Activated CD4-positive, alpha-beta T cell treated with anti-CD3 and anti-CD28 coated beads for 36 hours (primary cell): ENCODE results near the gene ING5. TPM values are rescaled to one million over a fixed set of nuclear protein-coding genes. Genes with fewer than 3 reads are reported as not detected.
A peak's percentile ranks its signal among the peaks of the same experiment; 100 is the strongest.

Experiments used
- ATAC-seq: fragments of 200-7000 bp; cut with Tn5 transposase; one replicate; pipeline ENCODE4 v1.10.0; 2021; ENCODE audit warnings: mild to moderate bottlenecking, moderate library complexity
- CTCF ChIA-PET: fragments of 350-600 bp; sonication (Branson Sonifier 250); formaldehyde crosslinking; loops from one replicate; lab custom pipeline; 2021; ENCODE audit warnings: antibody characterized with exemption; lab: Charles Lee
- POLR2A ChIA-PET: fragments of 350-600 bp; sonication (Branson Sonifier 250); formaldehyde crosslinking; loops from one replicate; lab custom pipeline; 2021; ENCODE audit warnings: antibody characterized with exemption, inconsistent platforms; lab: Charles Lee
- DNase-seq: peaks from one replicate; pipeline ENCODE4 v3.0.0-alpha.2; 2020
- H3K27ac Mint-ChIP-seq: one replicate; pipeline ENCODE4 v1.8.0; 2021; ENCODE audit warnings: mixed read lengths
- H3K27me3 Mint-ChIP-seq: one replicate; pipeline ENCODE4 v1.8.0; 2021; ENCODE audit warnings: mixed read lengths
- H3K36me3 Mint-ChIP-seq: one replicate; pipeline ENCODE4 v1.8.0; 2021; ENCODE audit warnings: low read depth, mixed read lengths
- H3K4me1 Mint-ChIP-seq: one replicate; pipeline ENCODE4 v1.8.0; 2021; ENCODE audit warnings: mixed read lengths
- H3K4me3 Mint-ChIP-seq: one replicate; pipeline ENCODE4 v1.8.0; 2021; ENCODE audit warnings: mild to moderate bottlenecking, moderate library complexity, mixed read lengths
- H3K9me3 Mint-ChIP-seq: one replicate; pipeline ENCODE4 v1.8.0; 2021; ENCODE audit warnings: low read depth, mixed read lengths
- intact Hi-C, 2 experiments: fragments of 100-400 bp; cut with DNase I in 1 of 2; cut with micrococcal nuclease in 1 of 2; formaldehyde crosslinking; loops; one replicate each; pipeline versions ENCODE4 v1.14.2 to v1.15.1; 2022 to 2024; cut with DNase I, micrococcal nuclease
- total RNA-seq, 2 experiments: library from RNA; stranded (reverse); gene quantifications; one replicate each; pipeline ENCODE4 v1.2.3, GENCODE V29; 2021

ING5 gene
- total RNA-seq, 2 experiments from 2014 or later = 38.4 to 39.7 TPM

DNA sequence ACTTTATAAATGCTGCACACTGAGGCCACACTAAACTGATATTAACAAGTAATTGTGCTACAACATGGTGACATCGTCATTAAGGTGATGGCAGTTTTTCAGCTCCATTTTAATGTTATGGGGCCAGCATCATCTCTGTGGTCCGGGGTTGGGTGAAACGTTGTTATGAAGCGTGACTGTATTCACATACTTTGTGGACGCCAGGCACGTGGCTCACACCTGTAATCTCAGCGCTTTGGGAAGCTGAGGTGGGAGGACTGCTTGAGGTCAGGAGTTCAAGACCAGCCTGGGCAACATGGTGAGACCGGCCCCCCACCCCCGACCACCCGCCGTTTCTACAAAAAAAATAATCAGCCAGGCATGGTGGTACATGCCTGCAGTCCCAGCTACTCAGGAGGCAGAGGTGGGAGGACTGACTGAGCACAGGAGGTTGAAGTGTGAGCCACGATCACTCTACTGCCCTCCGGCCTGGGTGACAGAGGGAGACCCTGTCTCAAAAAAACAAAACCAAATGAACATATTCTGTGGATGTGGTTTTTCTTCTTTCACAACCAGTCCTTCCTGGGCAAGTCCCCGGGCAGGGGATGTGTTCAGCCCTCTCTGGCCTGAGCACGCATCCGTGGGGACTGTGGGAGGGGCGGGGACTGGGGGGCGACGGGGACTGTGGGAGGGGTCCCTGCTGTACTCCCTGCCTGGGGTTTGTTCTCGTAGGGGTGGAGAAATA, 61.9 kb downstream of the ING5 start:
- CTCF ChIA-PET = interaction anchor here (0.6 to 1.2 kb wide), 3 partner anchors 79 to 115 kb away, joined by 3 to 6 read pairs (median 3); no protein-coding TSS in a partner anchor
- Mint-ChIP-seq H3K9me3 (peaks cover 2% of the 10 kb centered on the region), H3K36me3 (peaks cover 14% of the 10 kb centered on the region), H3K27me3 (no peaks in the 10 kb centered on the region), H3K4me1 (peaks cover 17% of the 10 kb centered on the region), H3K4me3 (no peak overlapping the region), H3K27ac (peak overlapping the region; percentile 76)
- POLR2A ChIA-PET = interaction anchor here (0.6 to 1.0 kb wide), 2 partner anchors 81 to 473 kb away, joined by 3 read pairs; no protein-coding TSS in a partner anchor
- peak; percentile 8 for ATAC-seq
- DNase-seq = peak; percentile 33
- intact Hi-C loops = loop anchor here in 1 of 2 experiments (2.0 to 5.0 kb wide), 3 partner anchors 39 to 99 kb away; no protein-coding TSS in a partner anchor

DNA sequence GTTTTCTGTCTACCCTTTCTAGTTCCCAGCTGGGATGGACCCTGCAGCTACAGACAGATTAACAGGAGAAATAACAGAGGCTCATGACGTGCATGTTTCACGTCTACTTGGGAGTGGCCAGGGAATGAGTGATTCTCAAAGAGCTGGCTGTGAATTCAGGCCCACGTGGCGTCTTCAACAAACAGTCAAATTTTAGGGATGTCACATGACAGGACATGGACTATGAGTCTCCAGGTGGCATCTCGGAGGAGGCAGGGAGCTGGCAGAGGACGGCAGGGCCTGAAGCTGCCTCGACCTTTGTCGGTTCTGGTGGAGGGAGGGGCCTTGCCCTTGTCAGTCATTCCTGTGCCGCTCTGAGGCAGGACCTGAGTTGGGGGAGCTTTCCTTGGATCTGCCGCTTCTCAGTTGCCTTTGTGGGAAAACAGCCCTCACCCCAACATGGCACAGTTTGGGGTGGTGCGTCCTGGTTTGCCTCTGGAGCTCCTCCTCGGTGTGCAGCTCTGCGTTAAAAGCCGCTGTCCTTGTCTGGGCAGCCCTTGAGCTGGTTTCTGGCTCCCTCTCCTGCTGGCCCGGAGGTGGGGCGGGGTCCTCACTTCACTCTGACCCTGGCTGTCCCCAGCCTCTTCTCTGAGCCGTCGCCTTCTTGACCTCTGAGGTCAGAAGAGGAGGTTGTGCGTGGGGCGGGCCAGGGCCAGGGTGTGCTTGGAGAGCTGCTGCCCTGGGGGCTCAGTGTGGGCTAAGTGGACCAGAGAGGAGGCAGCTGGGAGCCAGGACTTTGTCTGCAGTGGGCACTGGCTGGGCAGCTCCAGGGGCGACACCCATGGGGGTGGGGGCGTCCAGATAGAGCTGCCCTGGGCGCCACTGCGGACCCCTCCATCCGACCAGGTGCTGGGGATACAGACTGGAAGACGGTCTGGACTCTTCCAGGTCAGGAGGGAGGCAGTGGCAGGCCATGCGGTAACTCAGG, 62.7 kb downstream of the ING5 start:
- Mint-ChIP-seq H3K27ac (no peak overlapping the region), H3K4me1 (peaks cover 17% of the 10 kb centered on the region), H3K27me3 (no peaks in the 10 kb centered on the region), H3K9me3 (peaks cover 2% of the 10 kb centered on the region), H3K36me3 (peaks cover 8% of the 10 kb centered on the region), H3K4me3 (no peak overlapping the region)
- POLR2A ChIA-PET = interaction anchor here (0.6 kb wide), 1 partner anchor 474 kb away, joined by 3 read pairs; no protein-coding TSS in a partner anchor
- DNase-seq = no peak
- intact Hi-C loops = loop anchor here in 1 of 2 experiments (5.0 kb wide), 2 partner anchors 38 to 78 kb away; no protein-coding TSS in a partner anchor
- CTCF ChIA-PET = interaction anchor here (1.2 kb wide), 1 partner anchor 95 kb away, joined by 6 read pairs; no protein-coding TSS in a partner anchor
- no peak for ATAC-seq

DNA sequence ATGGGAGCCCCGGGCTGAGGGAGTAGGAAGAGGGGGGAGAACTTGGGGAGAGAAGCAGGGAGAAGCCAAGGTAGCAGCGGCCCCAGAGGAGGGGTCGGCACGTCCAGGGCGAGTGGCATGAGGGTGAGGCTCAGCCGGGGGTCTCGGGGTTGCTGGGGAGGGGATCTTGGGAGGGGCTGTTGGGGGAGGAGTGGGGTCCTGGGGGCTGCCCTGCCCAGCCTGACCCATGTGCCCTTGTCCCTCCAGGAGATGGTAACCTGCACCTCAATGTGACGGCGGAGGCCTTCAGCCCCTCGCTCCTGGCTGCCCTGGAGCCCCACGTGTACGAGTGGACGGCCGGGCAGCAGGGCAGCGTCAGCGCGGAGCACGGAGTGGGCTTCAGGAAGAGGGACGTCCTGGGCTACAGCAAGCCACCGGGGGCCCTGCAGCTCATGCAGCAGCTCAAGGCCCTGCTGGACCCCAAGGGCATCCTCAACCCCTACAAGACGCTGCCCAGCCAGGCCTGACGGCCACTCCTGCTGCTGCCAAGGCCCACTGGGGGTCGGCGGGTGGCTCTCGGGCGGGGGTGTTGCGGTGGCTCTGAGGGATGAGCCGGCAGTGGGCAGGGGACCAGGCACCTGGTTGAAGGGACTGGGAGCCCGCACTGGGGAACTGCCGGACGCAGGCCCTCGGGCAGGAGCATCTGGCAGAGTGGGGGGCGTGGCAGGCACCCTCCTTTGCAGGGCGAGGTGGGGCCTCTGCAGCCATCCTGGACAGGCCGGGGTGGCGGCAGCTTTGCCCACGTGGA, 65.8 kb downstream of the ING5 start:
- Mint-ChIP-seq H3K27ac (no peak overlapping the region), H3K9me3 (no peaks in the 10 kb centered on the region), H3K36me3 (no peaks in the 10 kb centered on the region), H3K27me3 (no peaks in the 10 kb centered on the region), H3K4me3 (no peak overlapping the region), H3K4me1 (peaks cover 22% of the 10 kb centered on the region)
- ChIA-PET POLR2A (no interaction called here), CTCF (interaction anchor here (0.6 kb wide), 1 partner anchor 33 kb away, joined by 3 read pairs; the partner anchor contains the start of gene D2HGDH)
- ATAC-seq (no peak), DNase-seq (no peak)
- intact Hi-C loops = no loop called here

DNA sequence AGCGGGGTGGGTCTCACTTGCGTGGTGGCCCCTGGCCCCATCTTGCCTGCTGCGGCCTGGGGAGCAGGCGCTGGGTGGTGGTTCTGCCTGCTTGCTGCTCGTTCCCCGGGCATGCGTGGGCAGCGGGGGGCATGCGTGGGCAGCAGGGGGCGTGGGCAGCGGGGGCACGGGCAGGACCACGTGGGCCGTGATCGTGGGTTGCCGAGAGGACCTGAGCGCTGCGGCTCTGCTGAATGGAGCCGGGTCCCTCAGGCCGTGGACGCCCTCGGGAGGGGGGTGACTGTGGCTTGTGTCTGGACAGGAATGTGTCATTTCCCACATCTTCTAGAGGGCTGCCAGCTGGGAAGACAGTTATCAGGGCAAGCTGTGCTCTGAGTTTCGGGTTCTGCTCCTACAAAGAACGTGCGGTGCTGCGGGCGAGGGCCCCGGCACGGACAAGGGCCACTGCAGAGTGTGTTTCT, 66.4 kb downstream of the ING5 start:
- H3K27ac Mint-ChIP-seq = no peak overlapping the region
- H3K27me3 Mint-ChIP-seq = no peaks in the 10 kb centered on the region
- ATAC-seq (no peak), DNase-seq (no peak)
- H3K36me3 Mint-ChIP-seq = no peaks in the 10 kb centered on the region
- intact Hi-C loops = no loop called here
- H3K9me3 Mint-ChIP-seq = no peaks in the 10 kb centered on the region
- H3K4me1 Mint-ChIP-seq = peaks cover 18% of the 10 kb centered on the region
- H3K4me3 Mint-ChIP-seq = no peak overlapping the region
- POLR2A ChIA-PET = no interaction called here
- CTCF ChIA-PET = interaction anchor here (0.6 kb wide), 1 partner anchor 34 kb away, joined by 3 read pairs; the partner anchor contains the start of gene D2HGDH

DNA sequence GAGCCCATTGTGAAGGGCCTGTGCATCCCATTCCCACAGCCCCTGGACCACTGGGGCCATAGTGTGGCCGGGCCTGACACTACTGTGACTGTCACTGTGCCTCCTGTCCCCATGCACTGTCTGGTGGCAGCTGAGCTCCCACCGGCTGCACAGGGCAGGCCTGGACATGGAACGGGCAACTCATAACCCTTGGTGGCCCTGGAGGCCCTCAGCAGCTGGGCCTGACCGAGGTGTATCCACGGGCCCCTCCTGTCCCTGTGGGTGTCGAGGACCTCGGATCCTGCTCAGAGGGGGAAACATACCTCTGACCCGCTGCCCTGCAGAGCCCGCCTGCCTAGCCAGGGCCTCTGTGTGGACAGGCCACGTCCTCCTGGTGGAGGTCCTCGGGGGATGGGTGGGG, 67.0 kb downstream of the ING5 start:
- ATAC-seq (no peak), DNase-seq (no peak)
- H3K4me1 Mint-ChIP-seq = peaks cover 14% of the 10 kb centered on the region
- intact Hi-C loops = no loop called here
- ChIA-PET POLR2A (no interaction called here), CTCF (no interaction called here)
- H3K27ac Mint-ChIP-seq = no peak overlapping the region
- no peaks in the 10 kb centered on the region for H3K36me3 Mint-ChIP-seq
- H3K4me3 Mint-ChIP-seq = no peak overlapping the region
- no peaks in the 10 kb centered on the region for H3K9me3 Mint-ChIP-seq
- no peaks in the 10 kb centered on the region for H3K27me3 Mint-ChIP-seq

DNA sequence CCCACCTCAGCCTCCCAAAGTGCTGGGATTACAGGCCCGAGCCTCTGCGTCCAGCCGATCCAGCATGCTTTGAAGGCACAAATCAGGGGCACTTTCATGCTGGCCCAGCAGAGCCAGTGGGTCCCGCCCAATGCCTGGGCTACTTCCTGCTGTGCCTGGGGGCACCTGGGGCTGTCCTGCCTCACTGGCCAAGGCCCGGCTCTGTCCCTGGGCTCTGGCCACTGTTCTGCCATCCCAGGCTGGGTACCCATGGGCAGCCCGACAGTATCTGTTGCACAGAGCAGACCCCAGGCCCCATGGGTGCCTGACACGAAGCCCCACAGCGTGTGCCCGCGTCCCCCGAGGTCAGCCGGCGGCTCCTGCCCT, 68.0 kb downstream of the ING5 start:
- peaks cover 14% of the 10 kb centered on the region for H3K4me1 Mint-ChIP-seq
- H3K4me3 Mint-ChIP-seq = no peak overlapping the region
- ATAC-seq = no peak

DNA sequence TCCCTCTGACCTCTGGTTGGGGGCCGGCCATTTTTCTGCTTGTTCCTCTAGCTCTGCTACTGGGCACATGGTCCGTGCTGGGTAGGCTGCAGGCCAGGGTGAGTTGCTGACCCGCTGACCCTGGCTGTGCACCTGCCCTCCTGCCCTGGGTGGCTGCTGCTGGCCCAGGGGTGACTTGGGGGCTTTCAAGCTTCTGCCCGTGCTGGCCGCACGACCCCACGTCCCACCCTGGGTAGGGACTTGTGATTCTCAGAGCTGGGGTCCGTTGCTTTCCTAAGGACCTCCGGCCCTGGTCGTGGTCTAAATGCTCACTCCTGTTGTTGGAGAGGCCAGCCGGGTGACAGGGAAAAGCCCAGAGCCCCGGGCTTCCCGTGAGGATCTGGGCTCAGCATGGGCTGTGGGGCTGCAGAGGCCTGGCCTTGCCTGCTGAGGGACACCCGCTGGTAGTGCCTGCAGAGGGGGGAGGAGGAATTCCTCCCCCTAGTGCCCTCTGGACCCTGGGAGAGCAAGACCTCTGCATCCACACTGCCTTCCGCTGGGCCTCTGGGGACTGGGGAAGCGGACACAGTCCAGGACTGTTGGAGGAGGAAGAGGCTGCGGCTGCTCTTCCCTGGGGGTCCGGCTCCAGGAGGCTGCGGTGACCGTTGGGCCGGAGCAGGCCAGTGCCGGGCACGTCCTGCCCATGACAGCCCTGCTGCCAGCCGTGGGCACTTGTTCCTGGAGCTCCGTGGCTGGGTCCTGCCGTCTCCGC, 68.5 kb downstream of the ING5 start:
- POLR2A ChIA-PET = no interaction called here
- DNase-seq (no peak), ATAC-seq (no peak)
- CTCF ChIA-PET = interaction anchor here (1.0 kb wide), 1 partner anchor 14 kb away, joined by 3 read pairs; no protein-coding TSS in a partner anchor
- Mint-ChIP-seq H3K4me3 (no peak overlapping the region), H3K9me3 (no peaks in the 10 kb centered on the region), H3K36me3 (no peaks in the 10 kb centered on the region), H3K27ac (no peak overlapping the region), H3K4me1 (peaks cover 14% of the 10 kb centered on the region), H3K27me3 (no peaks in the 10 kb centered on the region)
- intact Hi-C loops = no loop called here

More for the DNA sequence above, 68.0 kb downstream of the ING5 start:
- no peaks in the 10 kb centered on the region for H3K27me3 Mint-ChIP-seq
- no peak overlapping the region for H3K27ac Mint-ChIP-seq
- DNase-seq = no peak
- no peaks in the 10 kb centered on the region for H3K36me3 Mint-ChIP-seq
- POLR2A ChIA-PET = no interaction called here
- CTCF ChIA-PET = no interaction called here
- intact Hi-C loops = no loop called here
- no peaks in the 10 kb centered on the region for H3K9me3 Mint-ChIP-seq

DNA sequence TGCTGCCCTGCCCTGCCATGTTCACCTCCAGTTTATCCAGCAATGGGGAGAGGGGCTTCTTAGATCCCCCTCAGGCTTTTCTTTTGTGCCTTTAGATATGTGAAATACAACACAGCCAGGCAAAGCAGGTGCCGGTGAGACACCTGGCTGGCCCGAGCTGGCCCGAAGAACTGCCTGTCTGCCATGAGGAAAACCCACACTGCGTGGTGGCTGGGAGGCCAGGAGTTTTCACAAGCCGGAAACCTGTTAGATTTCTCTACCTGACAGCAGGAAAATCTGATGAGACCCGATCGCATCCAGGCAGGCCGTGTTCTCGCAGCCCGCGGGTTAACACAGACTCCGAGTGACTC, 69.1 kb downstream of the ING5 start:
- no peak overlapping the region for H3K27ac Mint-ChIP-seq
- no peak overlapping the region for H3K4me3 Mint-ChIP-seq
- intact Hi-C loops = no loop called here
- ATAC-seq (no peak), DNase-seq (no peak)
- no peaks in the 10 kb centered on the region for H3K9me3 Mint-ChIP-seq
- no peaks in the 10 kb centered on the region for H3K27me3 Mint-ChIP-seq
- POLR2A ChIA-PET = no interaction called here
- H3K4me1 Mint-ChIP-seq = peaks cover 14% of the 10 kb centered on the region
- CTCF ChIA-PET = interaction anchor here (1.0 kb wide), 1 partner anchor 14 kb away, joined by 3 read pairs; no protein-coding TSS in a partner anchor
- H3K36me3 Mint-ChIP-seq = no peaks in the 10 kb centered on the region

DNA sequence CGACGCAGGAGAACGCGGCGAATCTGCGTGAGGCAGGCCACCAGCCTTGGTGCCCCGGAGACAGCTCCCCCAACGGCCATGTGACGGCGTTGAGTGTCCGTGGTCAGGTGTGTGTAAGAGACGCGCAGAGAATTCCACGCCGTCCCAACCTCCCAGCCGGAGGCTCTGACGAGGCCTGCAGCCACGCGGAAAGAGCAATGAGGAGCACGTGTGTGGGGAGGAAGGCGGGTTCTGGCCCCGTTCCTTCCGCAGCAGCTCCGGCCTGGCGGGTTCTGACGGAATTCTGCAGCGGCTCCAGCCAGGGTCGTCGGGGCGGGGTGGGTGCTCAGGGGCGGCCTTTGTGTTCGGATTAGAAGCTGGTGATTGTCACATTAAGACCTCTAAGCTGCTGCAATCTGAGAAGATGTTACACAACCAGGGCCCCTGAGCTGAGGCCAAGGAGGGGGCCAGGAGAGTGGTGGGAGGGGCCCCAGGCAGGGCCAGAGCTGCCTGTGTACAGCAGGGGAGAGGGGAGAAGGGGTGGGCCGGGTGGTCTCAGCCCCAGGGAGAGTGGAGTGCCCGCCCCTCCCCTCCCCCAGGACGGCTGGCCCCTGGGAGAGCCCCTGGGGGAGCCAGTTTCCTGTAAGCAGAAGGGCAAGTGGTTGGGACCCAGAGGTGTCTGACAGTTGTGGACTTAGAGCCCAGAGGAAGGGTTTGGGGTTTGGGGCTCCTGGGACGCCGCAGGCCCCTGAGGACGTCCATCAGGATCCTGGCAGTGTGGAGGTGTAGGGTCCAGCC, 69.6 kb downstream of the ING5 start:
- H3K4me3 Mint-ChIP-seq = no peak overlapping the region
- POLR2A ChIA-PET = no interaction called here

More for the DNA sequence above, 69.6 kb downstream of the ING5 start:
- H3K36me3 Mint-ChIP-seq = no peaks in the 10 kb centered on the region
- CTCF ChIA-PET = interaction anchor here (1.0 kb wide), 1 partner anchor 13 kb away, joined by 3 read pairs; no protein-coding TSS in a partner anchor
- H3K27ac Mint-ChIP-seq = peak overlapping the region; percentile 32
- no peak for ATAC-seq
- no peak for DNase-seq
- H3K27me3 Mint-ChIP-seq = no peaks in the 10 kb centered on the region
- H3K4me1 Mint-ChIP-seq = peaks cover 14% of the 10 kb centered on the region
- intact Hi-C loops = no loop called here
- H3K9me3 Mint-ChIP-seq = no peaks in the 10 kb centered on the region
